T-helper 2 cell treated with Interferon-gamma antibody and Interleukin-4, amounts not matched to agents 100 ng/mL and 5 ng/mL, for 36 hours (primary cell): ENCODE measurements around the gene ACTR3C. TPM values are rescaled to one million over a fixed set of nuclear protein-coding genes. Genes with fewer than 3 reads are reported as not detected.

ENCODE experiments used
- intact Hi-C: fragments of 100-400 bp; cut with micrococcal nuclease; formaldehyde crosslinking; loops from one replicate; pipeline ENCODE4 v1.15.1; 2023
- total RNA-seq: library from RNA; stranded (reverse); gene quantifications from 2 replicates; pipeline ENCODE4 v1.2.3, GENCODE V29; 2022

ACTR3C gene
- total RNA-seq, 1 donor from 2014 or later: 11.0 TPM

GRCh38 chr7:150359622-150360362 lies 36.4 kb upstream of the ACTR3C start:
- intact Hi-C loops: no loop called here

- intact Hi-C loops: no loop called here
These were observed 35.8 kb upstream of the ACTR3C start for GRCh38 chr7:150358988-150359621.

GRCh38 chr7:150358433-150358832 lies 35.1 kb upstream of the ACTR3C start:
- intact Hi-C loops: no loop called here

GRCh38 chr7:150357771-150358427 lies 34.6 kb upstream of the ACTR3C start:
- intact Hi-C loops: loop anchor here (1.0 to 2.0 kb wide), 2 partner anchors 10 to 399 kb away; partner anchors contain the start of gene REPIN1

GRCh38 chr7:150357270-150357669 lies 33.9 kb upstream of the ACTR3C start:
- intact Hi-C loops: loop anchor here (1.0 to 2.0 kb wide), 2 partner anchors 11 to 400 kb away; partner anchors contain the start of gene REPIN1

- intact Hi-C loops: loop anchor here (1.0 to 2.0 kb wide), 4 partner anchors 23 to 400 kb away; partner anchors contain the start of gene ZNF775
These were observed 33.0 kb upstream of the ACTR3C start for GRCh38 chr7:150356265-150356897.

GRCh38 chr7:150355666-150356059 lies 32.3 kb upstream of the ACTR3C start:
- intact Hi-C loops: loop anchor here (1.0 to 2.0 kb wide), 4 partner anchors 24 to 401 kb away; partner anchors contain the start of gene ZNF775

- intact Hi-C loops: no loop called here
These were observed 28.3 kb upstream of the ACTR3C start for GRCh38 chr7:150351587-150352194.

- intact Hi-C loops: no loop called here
These were observed 23.6 kb upstream of the ACTR3C start for GRCh38 chr7:150346922-150347321.

GRCh38 chr7:150345012-150345411 lies 21.7 kb upstream of the ACTR3C start:
- intact Hi-C loops: no loop called here

- intact Hi-C loops: no loop called here
These were observed 21.0 kb upstream of the ACTR3C start for GRCh38 chr7:150344299-150344698.

GRCh38 chr7:150343225-150343624 lies 19.9 kb upstream of the ACTR3C start:
- intact Hi-C loops: no loop called here

- intact Hi-C loops: no loop called here
These were observed 18.7 kb upstream of the ACTR3C start for GRCh38 chr7:150342121-150342408.

GRCh38 chr7:150341263-150342120 lies 18.1 kb upstream of the ACTR3C start, which contains the start of gene RARRES2:
RARRES2 (minus strand) TSS chr7:150341629; CDS start chr7:150340609, 1,020 bp downstream.
- intact Hi-C loops: no loop called here

- intact Hi-C loops: no loop called here
These were observed 17.5 kb upstream of the ACTR3C start for GRCh38 chr7:150340875-150341262.

- intact Hi-C loops: no loop called here
These were observed 16.8 kb upstream of the ACTR3C start for GRCh38 chr7:150340024-150340749.

GRCh38 chr7:150339409-150339809 lies 16.1 kb upstream of the ACTR3C start:
- intact Hi-C loops: no loop called here

- intact Hi-C loops: no loop called here
These were observed 15.0 kb upstream of the ACTR3C start for GRCh38 chr7:150338166-150338829.

- intact Hi-C loops: no loop called here
These were observed 14.3 kb upstream of the ACTR3C start for GRCh38 chr7:150337659-150338081.
